ENCODE data around the gene WNT7A.

Gene WNT7A

GRCh38 chr3:13887495-13888300 lies 7.8 kb upstream of the WNT7A start:
- TF ChIP-seq CTCF (IDR thresholded peaks at IDR 0.05; ENCODE audit: low read depth, low read length), result no peak
- H3K4me3 ChIP-seq (ENCODE audit: low read depth, low read length), result no peak overlapping the region
- peaks cover 72% of the 10 kb centered on the region for H3K27me3 ChIP-seq (ENCODE audit: insufficient read depth, low read depth, severe bottlenecking)
- H3K9me3 ChIP-seq (ENCODE audit: severe bottlenecking), result peaks cover 2% of the 10 kb centered on the region
- no peaks in the 10 kb centered on the region for H3K36me3 ChIP-seq
- H3K27ac ChIP-seq, result no peak overlapping the region
- DNase-seq, result no peak

GRCh38 chr3:13886593-13887129 lies 6.8 kb upstream of the WNT7A start:
- TF ChIP-seq CTCF (IDR thresholded peaks at IDR 0.05; ENCODE audit: low read depth, low read length), result no peak
- Histone ChIP-seq H3K9me3 (ENCODE audit: severe bottlenecking) (no peaks in the 10 kb centered on the region), H3K27ac (no peak overlapping the region), H3K36me3 (no peaks in the 10 kb centered on the region), H3K27me3 (ENCODE audit: insufficient read depth, low read depth, severe bottlenecking) (peaks cover 82% of the 10 kb centered on the region), H3K4me3 (ENCODE audit: low read depth, low read length) (no peak overlapping the region)
- no peak for DNase-seq

- DNase-seq, result no peak
- H3K27me3 ChIP-seq (ENCODE audit: insufficient read depth, low read depth, severe bottlenecking), result peaks cover 86% of the 10 kb centered on the region
- TF ChIP-seq CTCF (IDR thresholded peaks at IDR 0.05; ENCODE audit: low read depth, low read length), result no peak
- H3K4me3 ChIP-seq (ENCODE audit: low read depth, low read length), result no peak overlapping the region
- H3K36me3 ChIP-seq, result no peaks in the 10 kb centered on the region
- H3K9me3 ChIP-seq (ENCODE audit: severe bottlenecking), result no peaks in the 10 kb centered on the region
- no peak overlapping the region for H3K27ac ChIP-seq
Observed at GRCh38 chr3:13885704-13886010, 5.8 kb upstream of the WNT7A start.

- Histone ChIP-seq H3K36me3 (no peaks in the 10 kb centered on the region), H3K9me3 (ENCODE audit: severe bottlenecking) (no peaks in the 10 kb centered on the region), H3K4me3 (ENCODE audit: low read depth, low read length) (no peak overlapping the region), H3K27me3 (ENCODE audit: insufficient read depth, low read depth, severe bottlenecking) (peaks cover 86% of the 10 kb centered on the region), H3K27ac (no peak overlapping the region)
- DNase-seq, result peak; percentile 59
- TF ChIP-seq CTCF (IDR thresholded peaks at IDR 0.05; ENCODE audit: low read depth, low read length), result peak; percentile 82
Observed at GRCh38 chr3:13884851-13885703, 5.2 kb upstream of the WNT7A start.

- H3K9me3 ChIP-seq (ENCODE audit: severe bottlenecking), result no peaks in the 10 kb centered on the region
- no peak for DNase-seq
- H3K4me3 ChIP-seq (ENCODE audit: low read depth, low read length), result no peak overlapping the region
- H3K36me3 ChIP-seq, result no peaks in the 10 kb centered on the region
- no peak overlapping the region for H3K27ac ChIP-seq
- no peak for TF ChIP-seq CTCF (IDR thresholded peaks at IDR 0.05; ENCODE audit: low read depth, low read length)
- peaks cover 92% of the 10 kb centered on the region for H3K27me3 ChIP-seq (ENCODE audit: insufficient read depth, low read depth, severe bottlenecking)
Observed at GRCh38 chr3:13883681-13884080, 3.8 kb upstream of the WNT7A start.
